DOHH2 (cell line): ENCODE measurements around the gene CDK14.
A peak's percentile ranks its signal among the peaks of the same experiment; 100 is the strongest.

Experiments used
- H3F3A ChIP-seq: fragments of 200-600 bp; sonication (generic), shearing (Covaris generic); 2 replicates; pipeline ENCODE4 v1.6.0; 2016; ENCODE audit warnings: antibody characterized with exemption, mild to moderate bottlenecking; ENCODE audit not compliant: control insufficient read depth, insufficient read depth
- H3K27ac ChIP-seq: fragments of 200-600 bp; sonication (generic); 2 replicates; pipeline ENCODE4 v1.5.1; 2014; ENCODE audit warnings: low read depth, mild to moderate bottlenecking, low read length, moderate library complexity
- H3K27me3 ChIP-seq: fragments of 200-600 bp; sonication (generic); 2 replicates; pipeline ENCODE4 v1.6.1; 2014; ENCODE audit warnings: mild to moderate bottlenecking, low read length, mixed read lengths; ENCODE audit not compliant: control insufficient read depth
- H3K36me3 ChIP-seq: fragments of 200-600 bp; sonication (generic); 2 replicates; pipeline ENCODE4 v1.6.1; 2014; ENCODE audit warnings: mild to moderate bottlenecking, low read length, moderate library complexity, mixed read lengths; ENCODE audit not compliant: control insufficient read depth
- H3K4me1 ChIP-seq: fragments of 200-600 bp; sonication (generic); 2 replicates; pipeline ENCODE4 v1.6.1; 2014; ENCODE audit warnings: mild to moderate bottlenecking, low read length, mixed read lengths; ENCODE audit not compliant: control insufficient read depth
- H3K4me2 ChIP-seq: fragments of 200-600 bp; sonication (generic); 2 replicates; pipeline ENCODE4 v1.6.0; 2014; ENCODE audit warnings: mild to moderate bottlenecking, low read length, moderate library complexity
- H3K4me3 ChIP-seq: fragments of 200-600 bp; sonication (generic); 2 replicates; pipeline ENCODE4 v1.5.1; 2014; ENCODE audit warnings: mild to moderate bottlenecking, low read length, mixed read lengths
- H3K79me2 ChIP-seq: fragments of 200-600 bp; sonication (generic); 2 replicates; pipeline ENCODE4 v1.6.1; 2014; ENCODE audit warnings: mild to moderate bottlenecking, low read length, mixed read lengths; ENCODE audit not compliant: control insufficient read depth
- H3K9me2 ChIP-seq: fragments of 200-600 bp; sonication (generic); replicated peaks from 2 replicates; pipeline ENCODE4 v1.6.1; 2014; ENCODE audit warnings: mild to moderate bottlenecking, low read length, mixed read lengths; ENCODE audit not compliant: control insufficient read depth
- H3K9me3 ChIP-seq: fragments of 200-600 bp; sonication (generic); 2 replicates; pipeline ENCODE4 v1.6.1; 2014; ENCODE audit warnings: antibody characterized with exemption, low read length, mixed read lengths; ENCODE audit not compliant: control insufficient read depth, insufficient read depth
- H4K20me1 ChIP-seq: fragments of 200-600 bp; sonication (generic); 2 replicates; pipeline ENCODE4 v1.6.0; 2014; ENCODE audit warnings: low read depth, mild to moderate bottlenecking, antibody characterized with exemption, low read length, moderate library complexity; ENCODE audit not compliant: control insufficient read depth, insufficient read depth
- EZH2phosphoT487 ChIP-seq: fragments of 200-600 bp; sonication (generic); IDR thresholded peaks from 2 replicates; pipeline ENCODE4 v1.6.1; 2017; ENCODE audit warnings: borderline replicate concordance, mild to moderate bottlenecking, antibody characterized with exemption, low read length, moderate library complexity, mixed read lengths
- TF ChIP-seq, protein P1 (sequence below): fragments of 200-600 bp; sonication (generic); IDR thresholded peaks from one replicate; pipeline ENCODE4 v1.5.1; 2014; ENCODE audit warnings: antibody characterized with exemption, mild to moderate bottlenecking, low read depth, low read length; ENCODE audit not compliant: poor library complexity, severe bottlenecking

CDK14 gene

DNA sequence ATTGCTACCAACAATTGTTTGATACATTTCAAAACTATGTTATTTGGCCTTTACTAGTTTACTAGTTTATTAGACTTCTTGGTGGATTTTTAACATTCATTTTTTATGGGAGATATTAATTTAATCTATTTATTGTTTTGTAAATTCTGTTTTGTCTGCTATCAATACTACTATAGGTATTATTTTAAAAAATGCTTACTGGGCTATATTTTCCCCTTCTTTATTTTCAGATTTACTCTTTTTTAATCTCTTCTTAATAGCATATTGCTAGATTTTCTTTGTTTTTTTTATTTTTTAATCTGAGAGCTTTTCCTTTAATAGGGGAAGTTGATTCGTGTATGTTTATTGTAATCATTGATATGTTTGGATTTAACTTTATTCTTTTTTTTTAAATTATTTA lies 147.5 kb downstream of the CDK14 start:
- H3K36me3 ChIP-seq: peaks cover 52% of the 10 kb centered on the region

DNA sequence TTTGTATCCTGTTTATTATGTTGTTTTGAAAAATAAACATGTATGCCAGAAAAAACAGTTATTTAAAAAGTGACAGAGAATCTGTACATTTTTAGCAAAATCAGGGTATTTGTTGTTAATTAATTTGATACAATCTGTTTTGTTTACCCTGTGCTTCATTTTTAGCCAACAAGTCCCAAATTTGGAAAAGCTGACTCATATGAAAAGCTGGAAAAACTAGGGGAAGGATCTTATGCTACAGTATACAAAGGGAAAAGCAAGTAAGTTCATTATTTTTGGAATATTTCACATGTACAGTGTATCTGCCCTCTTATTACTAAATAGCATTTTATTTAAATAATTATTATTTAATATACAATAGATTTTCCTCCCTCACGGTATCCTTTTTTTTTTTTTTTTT lies 151.4 kb downstream of the CDK14 start:
- Histone ChIP-seq H3K4me1 (peaks cover 72% of the 10 kb centered on the region), H3F3A (peaks cover 26% of the 10 kb centered on the region), H4K20me1 (no peaks in the 10 kb centered on the region), H3K27me3 (no peaks in the 10 kb centered on the region), H3K9me2 (no peaks in the 10 kb centered on the region), H3K27ac (no peak overlapping the region), H3K79me2 (peaks cover 83% of the 10 kb centered on the region), H3K36me3 (peaks cover 63% of the 10 kb centered on the region), H3K9me3 (no peaks in the 10 kb centered on the region), H3K4me3 (no peak overlapping the region), H3K4me2 (no peak overlapping the region)
- TF ChIP-seq EZH2phosphoT487: no peak
- TF ChIP-seq, protein P1, sequence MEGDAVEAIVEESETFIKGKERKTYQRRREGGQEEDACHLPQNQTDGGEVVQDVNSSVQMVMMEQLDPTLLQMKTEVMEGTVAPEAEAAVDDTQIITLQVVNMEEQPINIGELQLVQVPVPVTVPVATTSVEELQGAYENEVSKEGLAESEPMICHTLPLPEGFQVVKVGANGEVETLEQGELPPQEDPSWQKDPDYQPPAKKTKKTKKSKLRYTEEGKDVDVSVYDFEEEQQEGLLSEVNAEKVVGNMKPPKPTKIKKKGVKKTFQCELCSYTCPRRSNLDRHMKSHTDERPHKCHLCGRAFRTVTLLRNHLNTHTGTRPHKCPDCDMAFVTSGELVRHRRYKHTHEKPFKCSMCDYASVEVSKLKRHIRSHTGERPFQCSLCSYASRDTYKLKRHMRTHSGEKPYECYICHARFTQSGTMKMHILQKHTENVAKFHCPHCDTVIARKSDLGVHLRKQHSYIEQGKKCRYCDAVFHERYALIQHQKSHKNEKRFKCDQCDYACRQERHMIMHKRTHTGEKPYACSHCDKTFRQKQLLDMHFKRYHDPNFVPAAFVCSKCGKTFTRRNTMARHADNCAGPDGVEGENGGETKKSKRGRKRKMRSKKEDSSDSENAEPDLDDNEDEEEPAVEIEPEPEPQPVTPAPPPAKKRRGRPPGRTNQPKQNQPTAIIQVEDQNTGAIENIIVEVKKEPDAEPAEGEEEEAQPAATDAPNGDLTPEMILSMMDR: no peak

More for the DNA sequence above, 147.5 kb downstream of the CDK14 start:
- Histone ChIP-seq H3K27ac (no peak overlapping the region), H3K4me1 (peaks cover 51% of the 10 kb centered on the region), H3K79me2 (peaks cover 81% of the 10 kb centered on the region), H4K20me1 (no peaks in the 10 kb centered on the region), H3K9me3 (no peaks in the 10 kb centered on the region), H3K4me2 (no peak overlapping the region), H3K4me3 (no peak overlapping the region), H3K27me3 (no peaks in the 10 kb centered on the region), H3F3A (peaks cover 37% of the 10 kb centered on the region), H3K9me2 (no peaks in the 10 kb centered on the region)
- TF ChIP-seq EZH2phosphoT487: no peak
- TF ChIP-seq, protein P1: no peak

DNA sequence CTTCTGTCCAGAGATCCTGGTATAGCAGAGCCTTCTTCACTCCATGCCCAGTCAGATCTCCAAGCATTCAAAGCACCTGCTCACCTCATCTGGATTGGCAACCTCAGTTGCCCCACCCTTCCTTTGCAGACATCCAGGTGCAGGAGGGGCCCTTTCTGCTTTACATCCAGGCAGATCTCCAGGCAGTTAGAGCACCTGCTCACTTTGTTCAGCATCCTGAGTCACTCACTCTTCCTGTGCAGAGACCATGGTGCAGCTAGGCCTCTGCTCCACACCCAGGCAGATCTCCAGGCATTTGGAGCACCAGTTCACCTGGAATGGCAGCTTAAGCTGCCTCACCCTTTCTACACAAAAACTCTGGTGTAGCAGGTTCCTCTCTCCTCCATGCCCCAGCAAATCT lies 153.1 kb downstream of the CDK14 start:
- Histone ChIP-seq H3K36me3 (peaks cover 77% of the 10 kb centered on the region), H3K79me2 (peaks cover 89% of the 10 kb centered on the region)

More for the DNA sequence above, 153.1 kb downstream of the CDK14 start:
- H3K4me1 ChIP-seq: peaks cover 89% of the 10 kb centered on the region
- H3K27me3 ChIP-seq: no peaks in the 10 kb centered on the region
- peaks cover 3% of the 10 kb centered on the region; the same call in 1 of the 2 replicates for H3K9me3 ChIP-seq
- no peaks in the 10 kb centered on the region for H4K20me1 ChIP-seq
- peak overlapping the region; percentile 47 for H3K4me2 ChIP-seq
- peak overlapping the region; percentile 49 for H3K27ac ChIP-seq
- H3K9me2 ChIP-seq: no peaks in the 10 kb centered on the region
- H3F3A ChIP-seq: peaks cover 44% of the 10 kb centered on the region
- H3K4me3 ChIP-seq: peak overlapping the region; percentile 31
- TF ChIP-seq, protein P1: no peak
- no peak for TF ChIP-seq EZH2phosphoT487
